HuH-7.5 (cell line): ENCODE results near the gene CASP1.
"Not testable (repeated sequence)": the region's sequence is repeated elsewhere in the genome, so short reads cannot be mapped to it uniquely, and the experiment has no call there.

Experiments used
- DNase-seq: peaks from one replicate; pipeline ENCODE4 v3.0.0; 2011; ENCODE audit warnings: low spot score

The CASP1 gene

DNA sequence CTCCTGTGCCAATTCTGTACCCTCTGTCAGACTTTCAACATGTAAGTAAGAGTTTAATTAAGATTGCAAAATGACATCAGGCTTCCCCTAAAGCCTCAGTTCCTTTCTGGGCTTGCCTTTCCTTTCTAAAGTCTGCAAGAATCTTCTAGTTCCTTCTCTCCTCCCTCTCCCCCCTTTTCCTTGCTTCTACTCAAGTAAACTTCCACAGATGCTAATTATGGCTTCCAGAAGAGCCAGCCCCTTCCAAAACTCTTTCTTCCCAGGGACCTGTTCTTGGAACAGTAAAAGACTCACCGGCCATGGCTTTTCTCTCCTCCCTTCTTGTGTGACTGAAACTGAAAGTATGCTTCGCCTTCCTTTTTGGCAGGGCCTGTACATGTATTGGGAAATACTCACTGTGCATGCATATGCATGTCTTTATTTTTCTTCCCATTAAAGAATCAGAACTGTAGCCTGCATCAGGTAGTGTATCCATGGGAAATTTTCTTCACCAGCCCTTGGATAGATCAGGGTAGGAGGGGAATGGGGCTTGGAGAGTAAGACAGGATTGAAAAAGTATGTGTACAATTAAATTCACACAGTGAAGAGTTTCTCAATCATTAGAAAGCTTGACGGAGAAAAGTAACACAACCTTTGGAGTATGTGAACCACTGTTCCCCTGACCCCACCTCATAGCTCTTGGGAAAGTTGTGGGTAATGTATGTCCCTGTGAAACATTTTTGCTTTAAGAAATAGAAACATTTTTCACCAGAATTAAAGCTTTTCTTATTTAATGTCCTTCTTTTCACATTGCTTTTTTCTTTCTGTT lies at the start of gene CASP1:
CASP1 (minus strand) TSS at position 332 of the 808 bp plus-strand sequence; CDS start at position 301, 31 bp downstream.
- DNase-seq: no peak

DNA sequence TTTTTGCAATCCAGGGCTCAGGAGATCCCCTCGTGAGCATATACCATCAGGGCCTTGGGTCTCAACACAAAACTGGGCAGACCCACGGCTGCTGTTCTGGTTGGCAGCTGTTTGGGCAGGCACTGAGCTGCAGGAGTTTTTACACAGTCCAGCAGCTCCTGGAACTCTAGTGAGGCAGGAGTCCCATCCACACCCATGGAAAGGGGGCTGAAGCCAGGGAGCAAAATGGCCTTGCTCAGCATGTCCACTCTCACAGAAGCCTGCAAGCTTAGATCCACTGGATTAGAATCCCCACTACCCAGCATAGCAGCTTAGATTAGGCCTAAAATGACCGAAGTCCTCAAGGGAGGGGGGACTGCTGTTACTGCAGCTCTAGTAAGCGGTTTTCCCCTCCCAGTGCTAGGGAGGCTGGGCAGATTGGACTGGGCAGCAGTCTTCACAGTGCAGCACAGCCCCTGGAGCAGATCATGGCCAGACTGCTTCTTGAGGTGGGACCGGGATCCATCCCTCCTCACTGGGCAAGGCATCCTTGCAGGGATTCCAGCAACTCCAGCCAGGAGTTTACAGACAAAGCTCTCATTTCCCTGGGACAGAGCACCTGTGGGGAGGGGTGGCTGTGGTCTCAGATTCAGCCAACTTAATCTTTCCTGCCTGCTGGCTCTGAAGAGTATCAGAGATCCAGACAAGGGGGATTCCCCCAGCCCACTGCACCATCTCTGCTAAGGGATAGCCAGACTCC lies 46.6 kb upstream of the CASP1 start:
- DNase-seq: no peak

DNA sequence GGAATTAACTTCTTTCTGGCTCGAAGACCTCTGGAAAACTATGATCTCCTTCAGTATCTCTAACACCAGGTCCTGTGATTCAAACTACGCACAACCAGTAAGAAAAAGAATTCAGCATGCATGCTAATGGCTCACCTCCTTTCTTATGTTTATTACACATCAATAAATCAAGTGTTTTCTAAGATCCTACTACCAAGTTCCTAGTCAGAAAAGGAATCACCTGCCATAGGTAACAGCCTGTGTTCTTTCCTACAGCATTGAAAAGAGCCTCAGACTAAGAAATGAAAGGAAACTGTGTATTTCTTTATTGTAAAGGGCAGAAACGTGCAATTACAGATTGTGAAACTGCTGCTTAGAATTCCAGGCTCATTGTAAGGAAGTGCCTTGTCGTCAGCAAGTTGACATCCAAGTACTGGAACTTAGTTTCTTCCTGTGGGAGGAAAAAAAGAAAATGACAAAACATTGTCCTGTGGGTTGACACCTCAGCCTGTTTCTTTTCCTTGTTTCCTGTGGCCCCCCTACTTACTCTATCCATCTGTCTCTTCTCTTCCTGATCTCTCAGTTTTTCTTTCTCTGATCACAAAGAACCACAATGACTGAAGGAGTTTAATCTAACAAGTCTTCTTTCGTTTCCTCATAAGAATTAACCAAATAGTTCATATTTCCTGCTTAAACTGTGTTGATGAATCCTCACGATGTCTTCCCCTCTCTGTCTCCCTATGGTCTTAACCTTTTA lies 45.4 kb upstream of the CASP1 start:
- not testable (repeated sequence) for DNase-seq

DNA sequence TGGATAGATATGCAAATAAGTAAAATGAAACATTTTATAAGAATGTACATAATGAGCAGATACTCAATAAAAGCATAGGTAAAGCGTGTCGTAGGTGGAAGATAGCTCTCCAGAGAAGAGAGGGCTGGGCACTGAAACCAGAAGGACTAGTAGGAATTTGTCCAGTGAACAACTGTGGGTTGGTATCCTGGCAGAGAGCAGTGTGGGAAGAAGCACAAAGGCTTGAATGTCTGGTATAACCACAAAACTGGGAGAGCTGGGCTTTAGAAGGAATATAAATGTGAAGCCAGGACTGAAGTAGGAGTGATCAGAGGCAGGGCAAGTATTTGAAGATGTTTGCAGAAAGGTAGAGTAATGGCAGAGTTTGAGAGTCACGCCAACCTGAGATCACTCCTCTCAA lies 43.3 kb upstream of the CASP1 start:
- DNase-seq: no peak

DNA sequence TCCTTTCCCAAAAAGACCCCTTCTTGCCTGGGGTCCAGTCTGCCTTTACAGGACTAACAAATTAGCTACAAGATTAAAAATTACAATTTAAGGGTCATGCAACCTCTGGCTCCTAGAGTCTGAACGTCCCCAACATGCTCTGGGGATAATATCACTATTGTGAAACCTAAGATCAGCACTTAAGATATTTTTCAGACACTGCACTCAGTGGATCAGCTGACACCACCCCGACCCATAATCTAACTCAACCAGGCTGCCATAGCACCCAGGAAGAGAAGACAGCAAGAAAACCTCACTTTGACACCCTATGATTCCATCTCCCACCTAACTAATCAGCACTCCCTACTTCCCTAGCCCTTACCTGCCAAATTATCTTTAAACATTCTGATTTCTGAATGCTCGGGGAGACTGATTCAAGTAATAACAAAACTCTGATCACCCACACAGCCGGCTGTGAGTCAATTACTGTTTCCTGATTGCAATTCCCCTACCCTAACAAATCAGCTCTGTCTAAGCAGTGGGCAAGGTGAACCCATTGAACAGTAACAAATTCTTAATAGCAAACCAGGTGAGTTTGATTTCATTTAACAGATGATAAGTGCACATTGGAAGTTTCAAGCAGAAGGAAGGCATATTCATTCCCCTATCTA lies 42.3 kb upstream of the CASP1 start:
- not testable (repeated sequence) for DNase-seq

DNA sequence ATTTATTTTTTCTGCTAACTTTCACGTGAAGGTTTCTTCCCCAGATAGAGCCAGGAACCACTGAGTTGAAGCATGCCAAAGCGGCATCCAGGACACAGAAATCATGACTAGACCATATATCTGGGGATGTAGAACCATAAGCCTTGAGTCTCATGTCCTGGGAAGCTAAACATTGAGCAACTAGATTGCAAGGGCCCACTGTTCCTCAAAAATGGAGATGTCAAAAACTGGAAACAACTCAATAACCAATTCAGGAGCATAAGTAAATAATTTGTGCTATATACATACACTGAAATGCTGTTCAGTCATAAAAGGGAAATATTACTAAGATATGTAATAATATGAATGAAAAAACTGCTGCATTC lies 39.2 kb upstream of the CASP1 start:
- no peak for DNase-seq

DNA sequence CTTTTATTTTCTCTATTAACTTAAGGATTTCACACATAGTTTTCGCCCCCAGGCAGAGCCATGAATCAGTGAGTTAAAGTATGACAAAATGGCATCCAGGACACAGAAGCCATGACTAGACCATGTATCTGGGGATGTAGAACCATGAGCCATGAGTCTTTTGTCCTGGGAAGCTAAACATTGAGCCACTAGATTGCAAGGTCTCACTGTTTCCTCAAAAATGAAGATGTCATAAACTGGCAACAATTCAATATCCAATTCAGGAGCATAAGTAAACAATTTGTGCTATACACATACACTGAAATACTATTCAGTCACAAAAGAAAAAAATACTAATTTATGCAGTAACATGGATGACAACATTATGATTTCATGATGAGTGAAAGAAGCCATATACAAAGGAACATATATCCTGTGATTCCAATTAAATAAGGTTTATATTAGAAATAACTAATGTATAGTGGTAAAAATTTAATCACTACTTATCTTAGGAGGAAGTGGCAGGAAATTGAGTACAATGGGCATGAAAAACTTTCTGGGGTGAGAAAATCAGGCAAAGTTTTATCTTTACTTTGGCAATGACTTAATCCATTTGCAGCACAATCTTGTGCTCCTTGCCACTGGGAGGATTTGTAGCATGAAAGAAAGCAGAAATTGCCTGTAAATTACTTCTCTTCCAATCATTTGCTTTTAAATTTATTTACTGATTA lies 38.7 kb upstream of the CASP1 start:
- DNase-seq: no peak

DNA sequence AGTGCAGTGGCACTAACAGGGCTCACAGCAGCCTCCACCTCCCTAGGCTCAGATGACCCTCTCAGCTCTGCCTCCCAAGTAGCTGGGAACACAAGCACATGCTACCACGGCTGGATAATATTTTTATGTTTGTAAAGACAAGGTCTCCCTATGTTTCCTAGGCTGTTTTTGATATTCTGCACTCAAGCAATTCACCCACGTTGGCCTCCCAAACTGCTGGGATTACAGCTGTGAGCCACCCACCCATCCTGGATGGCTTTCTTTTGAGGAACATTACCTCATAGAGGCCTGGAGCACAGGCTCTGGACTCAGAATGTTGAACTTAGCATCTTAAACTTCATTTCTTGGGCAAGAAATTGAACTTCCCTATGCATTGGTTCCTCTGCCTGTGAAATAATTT lies 37.1 kb upstream of the CASP1 start:
- not testable (repeated sequence) for DNase-seq

DNA sequence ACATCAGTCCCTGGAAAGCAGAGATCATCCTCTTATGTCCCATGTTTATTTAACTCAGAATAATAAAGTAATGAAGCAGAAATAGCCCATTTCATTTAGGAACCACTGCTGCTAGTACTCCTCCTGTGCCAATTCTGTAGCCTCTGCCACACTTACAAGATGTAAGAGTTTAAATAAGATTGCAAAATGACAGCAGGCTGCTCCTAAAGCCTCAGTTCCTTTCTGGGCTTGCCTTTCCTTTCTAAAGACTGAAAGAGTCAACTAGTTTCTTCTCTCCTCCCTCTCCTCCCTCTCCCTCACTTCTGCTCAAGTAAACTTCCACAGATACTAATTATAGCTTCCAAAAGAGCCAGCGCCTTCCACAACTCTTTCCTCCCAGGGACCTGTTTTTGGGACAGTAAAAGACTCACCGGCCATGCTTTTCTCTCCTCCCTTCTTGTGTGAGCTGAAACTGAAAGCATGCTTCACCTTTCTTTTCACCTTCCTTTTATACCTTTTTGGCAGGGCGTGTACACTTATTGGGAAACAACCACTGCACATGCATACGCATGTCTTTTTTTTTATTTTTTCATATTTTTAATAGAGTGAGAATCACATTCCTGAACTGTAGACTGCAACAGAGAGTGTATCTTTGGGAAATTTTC lies 36.3 kb upstream of the CASP1 start:
- DNase-seq: no peak

DNA sequence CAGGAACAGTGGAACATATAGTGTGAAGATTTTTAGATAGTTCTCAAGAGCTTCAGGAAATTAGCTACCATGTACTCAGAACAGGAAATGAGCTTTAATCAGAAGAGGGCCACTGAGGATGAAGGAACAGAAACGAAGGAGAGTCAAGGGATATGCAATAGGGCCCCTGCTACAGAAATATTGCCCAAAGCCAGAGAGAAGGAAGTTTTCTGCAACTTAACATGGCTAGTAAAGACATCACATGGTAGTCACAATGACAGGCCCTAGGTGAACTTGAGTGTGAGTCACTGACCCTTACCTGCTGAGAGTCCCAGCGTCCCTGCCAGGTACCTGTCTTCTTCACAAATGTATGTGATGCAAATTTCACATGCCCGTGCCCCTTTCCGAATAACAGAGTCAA lies 35.4 kb upstream of the CASP1 start:
- DNase-seq: no peak

DNA sequence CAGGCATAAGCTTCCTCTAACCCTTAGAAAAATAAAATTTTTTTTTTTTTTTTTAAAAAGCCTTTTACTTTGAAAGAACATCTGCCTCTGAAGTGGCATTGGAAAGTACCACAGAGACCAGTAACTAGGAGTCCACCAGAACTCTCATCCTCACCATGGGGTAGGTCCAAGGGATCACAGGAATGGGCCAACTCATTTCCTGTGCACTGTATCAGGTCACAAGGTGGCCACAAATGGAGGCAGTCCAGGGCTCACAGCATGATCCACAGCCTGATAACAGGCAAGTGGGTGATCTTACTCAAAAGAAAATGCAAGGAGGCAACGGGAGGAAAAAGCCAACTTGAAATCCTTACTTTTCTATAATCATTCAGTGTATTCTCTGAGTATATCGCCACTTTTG lies 34.8 kb upstream of the CASP1 start:
- DNase-seq: not testable (repeated sequence)

DNA sequence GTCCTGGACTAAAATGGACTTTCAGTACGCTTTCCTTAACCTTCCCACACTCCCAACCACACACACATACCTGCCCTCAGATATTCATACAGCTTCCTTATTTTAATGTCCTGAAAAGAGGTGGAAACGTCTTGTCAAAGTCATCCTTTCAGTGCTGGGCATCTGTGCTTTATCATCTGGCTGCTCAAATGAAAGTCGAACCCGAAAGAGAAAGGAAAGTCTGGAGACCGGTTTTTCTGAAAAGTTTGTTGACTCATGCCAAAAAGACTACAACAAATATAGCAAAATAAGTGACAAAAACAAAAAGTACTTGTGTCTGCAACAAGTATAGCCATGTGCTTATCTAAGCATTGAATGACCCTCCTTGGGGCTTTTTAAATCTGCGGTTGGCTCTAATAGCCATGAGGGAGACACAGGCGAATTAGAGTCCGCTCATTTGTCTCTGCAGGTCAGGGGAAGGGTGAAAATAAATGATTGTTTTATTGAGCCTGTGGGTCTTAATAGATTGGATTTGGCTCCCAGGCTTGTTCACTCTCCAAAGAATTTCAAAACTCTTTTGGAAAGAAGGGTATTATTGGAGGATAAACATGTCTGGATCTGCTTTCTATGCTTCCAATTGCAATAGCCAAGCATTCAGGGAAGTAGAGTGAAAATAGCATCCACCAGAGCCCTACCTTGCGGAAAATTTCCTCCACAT lies 28.4 kb upstream of the CASP1 start:
- DNase-seq: not testable (repeated sequence)

DNA sequence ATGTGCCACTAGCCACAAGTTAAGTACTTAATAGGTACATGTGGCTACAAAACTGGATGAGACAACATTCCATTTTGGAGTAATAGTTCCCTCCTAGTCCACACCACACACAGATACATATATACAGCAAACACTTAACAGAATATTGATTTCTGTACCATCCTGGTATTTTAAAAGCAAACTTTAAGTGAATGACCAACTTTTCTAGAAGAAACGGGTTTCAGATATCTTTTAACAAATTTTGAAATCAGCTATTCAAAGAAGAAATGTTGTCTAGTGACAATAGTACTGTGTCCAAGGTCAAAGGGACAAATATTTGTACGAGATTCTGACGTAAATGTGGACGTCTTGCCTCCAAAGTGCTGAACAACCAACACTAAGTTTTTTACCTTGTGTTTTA lies 22.5 kb upstream of the CASP1 start:
- DNase-seq: no peak

DNA sequence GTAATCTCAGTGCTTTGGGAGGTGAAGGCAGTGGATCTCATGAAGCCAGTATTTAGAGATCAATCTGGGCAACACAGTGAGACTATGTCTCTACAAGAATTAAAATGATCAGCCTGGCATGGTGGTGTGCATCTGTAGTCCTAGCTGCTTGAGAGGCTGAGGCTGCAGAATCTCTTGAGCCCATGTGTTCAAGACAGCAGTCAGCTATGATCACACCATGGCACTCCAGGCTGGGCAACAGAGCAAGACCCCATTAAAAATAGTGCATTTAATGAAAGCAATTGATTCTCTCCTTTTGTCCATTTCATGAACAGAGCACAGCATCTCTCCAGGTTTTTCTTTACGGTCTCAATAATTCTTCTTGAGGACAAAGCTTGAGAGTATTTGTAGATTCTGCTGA lies 21.5 kb upstream of the CASP1 start:
- DNase-seq: no peak

DNA sequence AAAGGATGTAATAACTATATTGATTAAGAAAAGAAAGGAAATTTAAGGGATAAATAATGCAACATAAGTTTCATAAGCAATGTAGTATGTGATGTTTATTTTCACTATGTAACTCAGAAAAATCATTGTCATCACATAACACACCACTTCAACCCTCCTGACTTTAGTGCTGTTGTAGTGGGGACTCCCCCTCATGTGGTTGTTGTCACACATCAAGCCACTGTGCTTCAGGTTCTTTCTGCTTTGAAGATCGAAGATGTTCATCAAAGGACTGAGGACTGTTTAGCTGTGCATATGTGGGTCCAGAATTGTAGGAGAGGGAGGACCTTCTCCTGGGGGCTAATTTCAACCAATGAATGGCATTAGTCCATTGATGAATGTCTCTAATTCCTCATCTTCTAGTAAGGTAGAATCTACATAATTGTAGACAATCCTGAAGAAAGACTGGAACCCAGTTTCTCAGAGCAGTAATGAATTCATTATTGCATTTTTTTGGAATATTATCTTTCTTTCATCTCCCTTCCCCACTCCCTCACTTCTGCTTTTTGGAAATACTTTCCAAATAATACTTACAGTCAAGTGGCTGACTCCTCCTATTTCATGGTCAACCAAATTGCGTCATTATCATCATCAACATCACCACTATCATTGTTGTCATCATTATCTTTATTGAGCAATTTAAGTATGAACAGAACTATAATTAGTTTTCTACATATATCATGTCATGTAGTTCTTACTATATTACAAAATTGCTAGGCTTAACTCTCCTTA lies 20.0 kb upstream of the CASP1 start:
- no peak for DNase-seq

DNA sequence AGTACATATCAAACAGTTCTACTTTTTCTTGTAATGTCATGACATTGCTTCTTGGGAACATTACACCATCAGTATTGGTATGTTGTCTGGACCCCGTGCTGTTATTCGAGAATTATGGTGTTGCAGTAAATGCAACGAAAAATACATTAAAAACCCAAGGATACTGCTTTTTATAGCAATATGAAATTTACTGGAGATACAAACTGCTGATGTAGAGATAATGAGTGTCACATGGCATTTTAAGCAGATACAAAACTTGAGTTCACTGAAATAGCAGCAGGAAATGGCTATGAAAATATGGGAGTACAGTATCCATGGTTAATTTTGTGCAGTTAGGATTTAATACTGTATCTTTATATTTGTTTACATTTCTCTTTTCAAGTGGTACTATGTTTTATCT lies 17.5 kb upstream of the CASP1 start:
- no peak for DNase-seq

DNA sequence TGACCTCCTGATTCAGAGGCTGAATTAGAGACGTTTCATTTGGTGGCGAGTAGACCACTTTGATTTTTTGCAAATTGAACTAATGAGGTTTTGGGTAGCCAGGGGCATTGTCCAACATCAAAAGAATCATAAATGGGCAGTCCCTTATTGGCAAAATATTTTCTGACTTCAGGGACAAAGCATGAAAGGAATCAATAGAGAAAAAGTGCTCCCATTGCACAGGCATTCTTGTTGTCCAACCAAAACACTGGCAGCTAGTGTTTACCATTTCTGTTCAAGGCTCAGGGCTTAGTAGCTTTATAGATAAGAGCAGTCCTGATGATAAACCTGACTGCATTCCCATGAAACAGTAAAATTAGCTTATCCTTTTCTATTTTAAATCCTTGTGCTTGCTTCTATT lies 16.6 kb upstream of the CASP1 start:
- DNase-seq: no peak

DNA sequence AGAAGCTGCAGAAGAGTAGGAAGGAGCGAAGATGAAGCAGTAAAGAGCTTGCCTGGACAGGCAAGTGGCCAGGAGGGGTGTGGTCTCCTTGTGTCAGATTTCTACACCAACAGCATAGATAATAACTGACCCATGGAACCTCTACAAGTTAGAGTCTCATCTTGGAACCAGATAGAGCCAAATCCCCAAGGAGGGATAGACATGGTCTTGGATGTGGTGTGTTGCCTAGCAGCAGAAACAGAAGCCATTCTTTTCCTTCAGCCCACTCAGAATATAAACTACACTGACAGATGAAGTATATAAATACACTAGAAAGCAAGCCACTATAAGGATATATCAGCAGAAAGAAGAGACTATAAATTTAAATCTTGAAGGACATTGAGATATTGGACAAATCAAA lies 14.5 kb upstream of the CASP1 start:
- DNase-seq: no peak

DNA sequence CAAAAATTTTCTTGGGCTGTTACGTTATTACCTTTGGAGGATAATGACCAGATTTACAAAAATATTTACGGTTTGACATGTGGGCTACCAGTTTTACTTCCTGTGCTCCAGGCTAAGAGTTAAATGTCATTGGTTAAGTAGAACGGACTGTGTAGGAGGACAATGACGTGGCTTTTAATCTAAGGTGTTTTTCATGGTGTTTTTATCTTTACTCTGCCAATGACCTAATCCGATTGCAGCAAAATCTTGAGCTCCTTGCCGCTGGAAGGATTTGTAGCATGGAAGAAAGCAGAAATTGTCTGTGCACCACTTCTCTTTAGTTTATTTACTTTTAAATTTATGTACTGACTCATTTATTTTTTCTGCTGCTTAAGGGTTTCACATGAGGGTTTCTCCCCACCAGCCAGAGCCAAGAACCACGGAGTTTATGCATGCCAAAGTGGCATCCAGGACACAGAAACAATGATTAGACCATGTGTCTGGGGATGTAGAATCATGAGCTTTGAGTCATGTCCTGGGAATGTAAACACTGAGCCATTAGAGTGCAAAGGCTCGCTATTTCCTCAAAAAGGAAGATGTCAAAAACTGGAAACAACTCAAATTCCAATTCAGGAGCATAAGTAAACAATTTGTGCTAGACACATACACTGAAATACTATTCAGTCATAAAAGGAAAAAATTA lies 12.1 kb upstream of the CASP1 start:
- no peak for DNase-seq
